Activated CD4-positive, alpha-beta T cell treated with anti-CD3 and anti-CD28 coated beads, Interleukin-2, amount 50 U/mL, for 48 hours (primary cell): Measurements from ENCODE around the gene FBXO8.

Source experiments
- DNase-seq, 2 experiments: peaks; one replicate each; pipeline ENCODE4 v3.0.0-alpha.2; 2020

Gene FBXO8

DNA sequence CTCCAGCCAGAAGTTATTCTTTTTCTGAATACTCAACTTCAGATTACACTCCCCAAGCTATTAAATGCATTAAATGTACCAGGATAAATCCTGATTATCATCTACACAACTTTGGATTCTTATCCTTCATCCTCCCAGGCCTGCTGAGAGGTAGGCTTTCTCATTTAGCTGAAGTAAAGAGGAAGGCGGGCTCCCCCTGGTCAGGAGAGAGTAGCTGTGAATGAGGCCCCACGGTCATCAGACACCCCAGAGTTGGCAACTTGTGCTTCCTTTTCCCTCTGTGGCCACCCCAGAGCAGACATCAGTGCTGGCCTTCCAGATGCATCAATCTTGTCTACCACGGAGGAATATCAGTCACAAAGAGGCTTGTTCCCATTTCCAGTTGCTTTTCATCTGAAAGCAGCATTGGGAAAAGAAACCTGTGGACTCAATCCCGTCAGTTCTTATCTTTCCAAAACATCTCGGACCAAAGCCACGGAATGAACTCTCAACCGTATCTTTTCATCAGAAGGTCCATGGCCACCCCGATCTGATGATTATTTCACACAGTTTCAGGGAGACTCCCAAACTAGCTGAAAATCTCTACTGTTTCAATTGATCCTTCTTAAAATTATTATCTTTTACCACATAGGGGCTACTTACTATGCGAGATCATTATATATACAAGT lies 79.2 kb downstream of the FBXO8 start:
- no peak for DNase-seq

DNA sequence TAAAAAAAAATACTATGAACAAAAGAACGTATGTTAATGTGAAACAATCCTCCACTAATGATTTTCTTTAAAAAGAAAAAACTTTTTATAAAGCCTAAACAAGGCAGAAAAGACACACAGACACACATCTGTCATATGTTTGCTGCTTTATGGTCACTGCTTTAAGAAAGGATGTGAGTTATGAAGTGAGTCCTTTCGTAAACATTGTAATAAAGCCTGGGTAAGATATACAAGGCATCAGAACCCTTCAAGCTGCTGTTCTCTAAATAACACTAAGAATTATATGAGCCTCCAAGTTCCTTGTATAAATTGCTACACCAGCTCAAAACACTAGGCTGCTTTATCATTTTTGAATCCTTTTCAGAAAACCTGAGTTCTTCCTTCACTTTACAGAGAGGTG lies 81.6 kb downstream of the FBXO8 start:
- DNase-seq = no peak

DNA sequence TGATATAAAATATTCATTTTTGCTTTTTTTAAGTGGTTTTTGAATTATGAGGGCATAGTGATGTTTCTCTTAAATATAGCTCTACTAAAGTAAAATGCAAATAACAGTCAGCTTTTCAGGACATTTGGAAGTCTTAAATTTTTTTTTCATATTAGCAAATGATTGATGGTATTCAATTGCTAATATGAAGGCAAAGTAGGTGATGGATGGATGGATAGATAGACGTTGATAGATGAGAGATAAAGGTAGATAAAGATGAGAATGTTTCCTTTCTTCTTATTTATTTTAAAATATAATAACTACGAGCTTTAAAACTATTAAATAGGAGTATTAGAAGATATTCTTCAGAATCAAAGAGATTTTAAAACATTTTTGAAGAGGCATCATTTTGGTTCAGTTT lies 83.7 kb downstream of the FBXO8 start:
- DNase-seq = no peak

DNA sequence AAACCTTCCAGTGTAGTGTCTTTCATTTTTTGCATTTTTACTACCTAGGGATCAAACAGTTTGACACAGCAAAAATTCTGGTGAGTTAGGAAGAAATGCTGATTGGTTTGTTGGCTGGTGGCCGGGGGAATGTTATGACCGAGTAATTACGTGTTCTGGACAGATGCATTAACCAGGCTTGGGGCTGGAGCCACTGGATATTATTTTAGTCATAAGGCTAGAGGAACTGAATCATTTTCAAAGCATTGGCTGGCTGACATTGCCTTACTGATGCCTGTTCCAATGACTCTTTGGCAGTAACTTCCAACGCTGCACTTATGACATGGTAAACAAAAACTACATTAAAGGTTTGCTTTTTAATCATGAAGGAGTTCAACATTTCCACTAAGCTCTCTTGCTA lies 84.6 kb downstream of the FBXO8 start:
- DNase-seq = no peak

DNA sequence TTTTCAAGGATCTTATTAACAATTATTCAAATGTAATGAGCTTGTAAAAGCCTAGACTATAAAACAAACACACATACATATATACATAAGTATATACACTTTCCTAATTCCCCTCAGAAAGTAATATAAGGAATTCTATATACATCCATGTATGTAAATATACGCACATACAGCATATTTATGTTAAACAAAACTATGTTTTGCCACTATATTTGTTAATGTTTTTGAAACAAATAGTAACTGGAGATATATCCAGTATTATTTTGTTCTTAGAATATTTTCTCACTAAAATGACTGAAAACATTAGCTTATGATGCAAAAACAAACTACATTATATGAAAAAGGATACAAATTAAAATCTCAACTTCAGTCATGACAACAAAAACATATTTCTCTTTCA lies 85.1 kb downstream of the FBXO8 start:
- DNase-seq = no peak

DNA sequence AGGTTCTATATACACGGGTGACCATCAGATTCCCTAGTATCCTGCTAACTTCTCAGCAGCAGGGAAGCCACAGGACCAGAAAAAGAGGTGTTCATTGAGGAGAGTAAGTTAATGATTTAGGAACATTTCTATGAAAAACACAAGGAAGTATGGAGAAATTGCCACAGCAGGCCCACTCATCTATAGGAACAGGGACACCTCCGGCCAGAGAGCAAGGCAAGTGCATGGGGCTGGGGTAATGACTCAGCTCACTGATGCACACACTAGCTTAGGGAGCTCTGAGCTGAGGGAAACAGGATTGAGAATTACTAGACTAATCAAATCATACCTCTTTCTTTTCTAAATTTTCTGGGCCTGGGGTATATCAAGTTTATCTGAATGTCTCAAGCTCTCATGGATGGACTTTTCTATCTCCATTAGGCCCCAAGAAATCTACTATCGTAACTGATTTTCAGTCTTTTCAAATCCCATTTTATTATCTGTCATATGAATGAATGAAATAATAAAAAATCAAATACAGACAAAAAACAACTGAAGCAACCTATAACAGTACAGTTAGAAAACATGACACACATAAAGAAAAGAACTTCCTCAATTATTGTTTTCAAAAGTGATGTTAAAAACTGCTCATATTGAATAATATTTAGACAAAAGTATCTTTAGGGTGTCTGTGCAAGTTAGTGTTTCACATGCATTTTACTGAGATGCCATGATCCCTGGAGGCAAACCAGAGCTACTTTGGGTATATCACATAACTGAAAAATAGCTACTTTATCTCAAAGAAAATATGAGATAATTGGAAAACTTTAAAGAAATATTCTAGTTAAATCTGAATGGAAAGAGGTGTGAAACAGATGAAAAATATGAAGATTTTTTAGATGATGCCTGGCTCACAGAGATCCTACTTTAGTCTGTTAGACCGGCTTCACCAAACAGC lies 89.8 kb downstream of the FBXO8 start:
- no peak for DNase-seq

DNA sequence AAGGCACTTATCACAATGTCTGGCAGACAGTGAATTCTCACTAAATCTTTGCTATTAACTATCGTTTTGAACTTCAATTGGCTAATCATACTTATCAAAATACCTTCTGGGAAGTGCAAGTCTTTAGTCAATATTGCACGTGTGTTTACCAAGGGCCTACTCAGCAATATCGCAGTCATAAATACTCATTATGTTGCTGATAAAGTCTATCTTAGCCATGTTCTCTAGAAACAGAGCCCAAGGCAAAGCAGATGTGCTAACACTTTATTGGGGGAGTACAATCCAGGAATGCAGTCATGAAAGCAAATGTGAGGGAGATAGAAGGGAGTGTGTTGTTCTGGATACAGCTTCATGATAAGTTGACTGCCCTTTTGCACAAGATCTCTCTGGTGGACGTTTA lies 90.5 kb downstream of the FBXO8 start:
- no peak for DNase-seq

DNA sequence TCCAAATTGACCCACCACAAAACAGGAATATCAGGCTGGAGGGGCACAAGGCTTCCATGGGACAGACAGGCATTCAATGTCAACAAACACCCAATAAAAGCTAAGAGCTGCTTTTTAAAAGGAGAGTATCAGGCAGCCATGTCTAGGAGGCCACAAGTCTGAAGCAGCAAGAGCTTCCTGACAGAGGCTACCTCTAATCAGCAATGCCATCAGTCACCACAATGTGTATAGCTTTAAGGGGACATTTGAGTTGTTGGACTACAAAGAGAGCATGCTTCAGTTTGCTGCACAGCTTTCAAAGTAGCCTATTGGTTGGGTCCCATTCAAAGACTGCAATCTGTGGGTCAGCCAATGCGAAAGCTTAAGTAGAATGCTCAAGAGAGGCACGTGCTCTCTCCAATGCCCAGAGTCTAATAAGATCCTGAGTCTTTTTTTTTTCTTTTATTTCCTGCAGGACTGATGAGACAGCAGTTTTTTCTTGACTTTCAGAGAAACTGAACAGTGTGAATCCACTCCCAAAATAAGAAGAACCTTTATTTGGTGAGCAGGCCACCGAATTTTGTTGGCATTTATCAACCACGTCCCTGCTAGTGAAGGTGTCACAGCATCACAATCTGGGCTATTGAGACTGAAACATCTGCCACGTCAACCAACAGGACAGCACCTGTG lies 92.5 kb downstream of the FBXO8 start:
- no peak for DNase-seq

DNA sequence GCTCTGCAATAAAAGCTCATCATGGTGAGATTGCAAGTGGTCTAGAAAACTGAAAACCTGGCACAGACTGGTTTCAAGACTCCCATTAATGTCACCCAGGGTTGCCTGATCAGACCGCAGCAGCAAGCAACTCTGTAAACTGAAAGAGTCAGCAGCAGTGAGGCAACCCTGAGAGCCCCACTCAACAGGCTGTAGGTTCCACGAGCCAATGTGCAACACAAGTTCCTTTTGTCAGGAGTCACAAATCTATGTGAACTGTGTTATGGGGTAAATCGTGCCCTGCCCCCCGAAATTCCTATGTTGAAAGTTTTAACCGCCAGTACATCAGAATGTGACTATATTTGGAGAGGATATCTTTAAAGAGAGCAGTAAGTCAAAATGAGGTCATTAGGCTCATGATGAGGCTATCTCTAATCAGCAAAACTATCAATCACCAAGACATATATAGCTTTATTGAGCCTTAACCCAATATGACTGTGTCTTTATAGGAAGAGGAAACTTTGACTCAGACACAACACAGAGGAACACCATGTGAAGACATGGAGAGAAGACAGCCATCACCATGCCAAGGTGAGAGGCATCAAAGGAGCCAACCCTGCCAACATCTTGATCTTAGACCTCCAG lies 94.0 kb downstream of the FBXO8 start:
- DNase-seq = no peak
